GM19025 (cell line): ENCODE measurements around the gene ITIH1.

ENCODE experiments used
- ATAC-seq: cut with Tn5 transposase; IDR thresholded peaks from one replicate; pipeline ENCODE4 v1.9.1; 2021; ENCODE audit warnings: mild to moderate bottlenecking, low read depth, moderate library complexity; ENCODE audit not compliant: unreplicated experiment

The ITIH1 gene

GRCh38 chr3:52790337-52790736 lies 12.9 kb downstream of the ITIH1 start:
- no peak for ATAC-seq

GRCh38 chr3:52790741-52791140 lies 13.3 kb downstream of the ITIH1 start:
- no peak for ATAC-seq

GRCh38 chr3:52791366-52791765 lies 14.0 kb downstream of the ITIH1 start:
- ATAC-seq, result no peak

GRCh38 chr3:52791928-52792327 lies 14.5 kb downstream of the ITIH1 start:
- ATAC-seq, result no peak

- no peak for ATAC-seq
These were observed 15.0 kb downstream of the ITIH1 start for GRCh38 chr3:52792413-52792812.

- ATAC-seq, result no peak
These were observed 15.7 kb downstream of the ITIH1 start for GRCh38 chr3:52792961-52793695.

GRCh38 chr3:52793702-52794611 lies 16.6 kb downstream of the ITIH1 start:
- ATAC-seq, result no peak

GRCh38 chr3:52794612-52795099 lies 17.3 kb downstream of the ITIH1 start, which contains the start of gene ITIH3:
Gene ITIH3, plus strand, starts transcription at chr3:52794796. Its CDS starts 8 bp downstream, at chr3:52794804.
- ATAC-seq, result no peak

- no peak for ATAC-seq
These were observed 18.0 kb downstream of the ITIH1 start for GRCh38 chr3:52795298-52795900.

GRCh38 chr3:52796411-52796810 lies 19.0 kb downstream of the ITIH1 start:
- no peak for ATAC-seq

GRCh38 chr3:52798376-52798977 lies 21.1 kb downstream of the ITIH1 start:
- no peak for ATAC-seq

- no peak for ATAC-seq
These were observed 21.6 kb downstream of the ITIH1 start for GRCh38 chr3:52798978-52799476.

- ATAC-seq, result no peak
These were observed 22.7 kb downstream of the ITIH1 start for GRCh38 chr3:52800079-52800478.

- ATAC-seq, result no peak
These were observed 24.4 kb downstream of the ITIH1 start for GRCh38 chr3:52801839-52802238.

- ATAC-seq, result no peak
These were observed 28.1 kb downstream of the ITIH1 start for GRCh38 chr3:52805270-52806039.

- no peak for ATAC-seq
These were observed 31.8 kb downstream of the ITIH1 start for GRCh38 chr3:52809149-52809548.

- ATAC-seq, result no peak
These were observed 32.4 kb downstream of the ITIH1 start for GRCh38 chr3:52809662-52810377.

- ATAC-seq, result no peak
These were observed 33.5 kb downstream of the ITIH1 start for GRCh38 chr3:52810923-52811322.

- ATAC-seq, result no peak
These were observed 34.1 kb downstream of the ITIH1 start for GRCh38 chr3:52811452-52812011.
